ENCODE measurements around the gene RASAL2. TPM values are rescaled to one million over a fixed set of nuclear protein-coding genes. Genes with fewer than 3 reads are reported as not detected.

The RASAL2 gene
- total and polyA plus RNA-seq, 2 of the 13 experiments (the other 11 are each of a cell fraction or from before 2014, with no cell fraction given), result 5.4 to 5.9 TPM

- no peaks in the 10 kb centered on the region for H4K20me1 ChIP-seq (ENCODE audit: insufficient read depth, low read length)
- H3K4me1 ChIP-seq (ENCODE audit: insufficient read depth, low read length), result peaks cover 18% of the 10 kb centered on the region
- intact Hi-C loops (cut with micrococcal nuclease; ENCODE audit: unreplicated experiment), result no loop called here
- no peaks in the 10 kb centered on the region for H3K36me3 ChIP-seq (replicated peaks in 1 of 2; ENCODE audit: control insufficient read depth in 1 of 2, insufficient read depth in 2 of 2, low read length in 2 of 2)
- 98% methylated on average over 4 of the region's 4 CpGs for WGBS (ENCODE audit: low lambda C conversion rate)
- no peaks in the 10 kb centered on the region for H3K27me3 ChIP-seq (ENCODE audit: control insufficient read depth in 1 of 2, insufficient read depth in 2 of 2, low read length in 2 of 2)
- H3K79me2 ChIP-seq (ENCODE audit: insufficient read depth, low read length), result no peaks in the 10 kb centered on the region
- H3K4me3 ChIP-seq (replicated peaks in 1 of 3; ENCODE audit: insufficient read depth in 1 of 3, low read depth in 2 of 3, low read length in 3 of 3), result no peak overlapping the region
- H3K4me2 ChIP-seq (ENCODE audit: low read depth, low read length), result no peak overlapping the region
- no TSS peak for BruUV-seq (replicated peaks)
- ATAC-seq (no peak), DNase-seq (ENCODE audit: low spot score) (no peak), FAIRE-seq (no peak)
- in situ Hi-C loops (cut with HindIII; ENCODE audit: extremely low pct_ligation_motif_present, low pct_unique_long_range_greater_than_20kb), result no loop called here
- no peak overlapping the region for H3K9ac ChIP-seq (ENCODE audit: insufficient read depth, low read depth, low read length)
- no peak overlapping the region for H3K27ac ChIP-seq (ENCODE audit: extremely low read length, insufficient read depth, low read length)
- CTCF ChIA-PET (ENCODE audit: low intra/inter-chr PET ratio, low total read pairs), result no interaction called here
- no peak overlapping the region for H2AFZ ChIP-seq (ENCODE audit: low read length)
- POLR2A ChIA-PET, result no interaction called here
- no peak for TF ChIP-seq CTCF (CRISPR knock-in tag; IDR thresholded peaks at IDR 0.05)
- TF ChIP-seq ZNF17 (CRISPR knock-in tag; IDR thresholded peaks at IDR 0.05), result no peak
- no peak for TF ChIP-seq BRF2 (CRISPR knock-in tag; IDR thresholded peaks at IDR 0.05)
- no peak for TF ChIP-seq MIER3 (CRISPR knock-in tag; IDR thresholded peaks at IDR 0.05; ENCODE audit: borderline replicate concordance)
- TF ChIP-seq POLR2AphosphoS2 (IDR thresholded peaks at IDR 0.05; ENCODE audit: low read depth, low read length), result no peak
- TF ChIP-seq ZFY (CRISPR knock-in tag; IDR thresholded peaks at IDR 0.05), result no peak
- no peak for TF ChIP-seq NFIB (CRISPR knock-in tag; IDR thresholded peaks at IDR 0.05; ENCODE audit: borderline replicate concordance)
- TF ChIP-seq CBX2 (IDR thresholded peaks at IDR 0.05; ENCODE audit: low read depth, low read length), result no peak
- TF ChIP-seq CBX2 (CRISPR knock-in tag; IDR thresholded peaks at IDR 0.05; ENCODE audit: low read depth), result no peak
- no peak for TF ChIP-seq ERF (CRISPR knock-in tag; IDR thresholded peaks at IDR 0.05)
- TF ChIP-seq CENPX (CRISPR knock-in tag; IDR thresholded peaks at IDR 0.05), result no peak
- TF ChIP-seq FOXM1 (CRISPR knock-in tag; IDR thresholded peaks at IDR 0.05), result no peak
- no peak for TF ChIP-seq TBL1XR1 (IDR thresholded peaks at IDR 0.05; ENCODE audit: borderline replicate concordance, low read length, partially characterized antibody)
- no peak for TF ChIP-seq KLF13 (CRISPR knock-in tag; IDR thresholded peaks at IDR 0.05)
- no peak for TF ChIP-seq ZNF232 (CRISPR knock-in tag; IDR thresholded peaks at IDR 0.05; ENCODE audit: borderline replicate concordance)
- TF ChIP-seq HMGXB3 (CRISPR knock-in tag; IDR thresholded peaks at IDR 0.05; ENCODE audit: borderline replicate concordance), result no peak
- TF ChIP-seq ZNF777 (CRISPR knock-in tag; IDR thresholded peaks at IDR 0.05), result no peak
- TF ChIP-seq ELK4 (CRISPR knock-in tag; IDR thresholded peaks at IDR 0.05; ENCODE audit: borderline replicate concordance), result no peak
- no peaks in the 10 kb centered on the region for H3K9me3 ChIP-seq (ENCODE audit: low read length)
Measured at GRCh38 chr1:178266619-178267066, 172.7 kb downstream of the RASAL2 start.

All from HepG2 (cell line).